GM19455 (cell line): ENCODE results near the gene CDC42BPG.

Experiments
- ATAC-seq: cut with Tn5 transposase; IDR thresholded peaks from one replicate; pipeline ENCODE4 v1.9.1; 2021; ENCODE audit not compliant: unreplicated experiment

Gene CDC42BPG, protein sequence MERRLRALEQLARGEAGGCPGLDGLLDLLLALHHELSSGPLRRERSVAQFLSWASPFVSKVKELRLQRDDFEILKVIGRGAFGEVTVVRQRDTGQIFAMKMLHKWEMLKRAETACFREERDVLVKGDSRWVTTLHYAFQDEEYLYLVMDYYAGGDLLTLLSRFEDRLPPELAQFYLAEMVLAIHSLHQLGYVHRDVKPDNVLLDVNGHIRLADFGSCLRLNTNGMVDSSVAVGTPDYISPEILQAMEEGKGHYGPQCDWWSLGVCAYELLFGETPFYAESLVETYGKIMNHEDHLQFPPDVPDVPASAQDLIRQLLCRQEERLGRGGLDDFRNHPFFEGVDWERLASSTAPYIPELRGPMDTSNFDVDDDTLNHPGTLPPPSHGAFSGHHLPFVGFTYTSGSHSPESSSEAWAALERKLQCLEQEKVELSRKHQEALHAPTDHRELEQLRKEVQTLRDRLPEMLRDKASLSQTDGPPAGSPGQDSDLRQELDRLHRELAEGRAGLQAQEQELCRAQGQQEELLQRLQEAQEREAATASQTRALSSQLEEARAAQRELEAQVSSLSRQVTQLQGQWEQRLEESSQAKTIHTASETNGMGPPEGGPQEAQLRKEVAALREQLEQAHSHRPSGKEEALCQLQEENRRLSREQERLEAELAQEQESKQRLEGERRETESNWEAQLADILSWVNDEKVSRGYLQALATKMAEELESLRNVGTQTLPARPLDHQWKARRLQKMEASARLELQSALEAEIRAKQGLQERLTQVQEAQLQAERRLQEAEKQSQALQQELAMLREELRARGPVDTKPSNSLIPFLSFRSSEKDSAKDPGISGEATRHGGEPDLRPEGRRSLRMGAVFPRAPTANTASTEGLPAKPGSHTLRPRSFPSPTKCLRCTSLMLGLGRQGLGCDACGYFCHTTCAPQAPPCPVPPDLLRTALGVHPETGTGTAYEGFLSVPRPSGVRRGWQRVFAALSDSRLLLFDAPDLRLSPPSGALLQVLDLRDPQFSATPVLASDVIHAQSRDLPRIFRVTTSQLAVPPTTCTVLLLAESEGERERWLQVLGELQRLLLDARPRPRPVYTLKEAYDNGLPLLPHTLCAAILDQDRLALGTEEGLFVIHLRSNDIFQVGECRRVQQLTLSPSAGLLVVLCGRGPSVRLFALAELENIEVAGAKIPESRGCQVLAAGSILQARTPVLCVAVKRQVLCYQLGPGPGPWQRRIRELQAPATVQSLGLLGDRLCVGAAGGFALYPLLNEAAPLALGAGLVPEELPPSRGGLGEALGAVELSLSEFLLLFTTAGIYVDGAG (N-terminal part only)

DNA sequence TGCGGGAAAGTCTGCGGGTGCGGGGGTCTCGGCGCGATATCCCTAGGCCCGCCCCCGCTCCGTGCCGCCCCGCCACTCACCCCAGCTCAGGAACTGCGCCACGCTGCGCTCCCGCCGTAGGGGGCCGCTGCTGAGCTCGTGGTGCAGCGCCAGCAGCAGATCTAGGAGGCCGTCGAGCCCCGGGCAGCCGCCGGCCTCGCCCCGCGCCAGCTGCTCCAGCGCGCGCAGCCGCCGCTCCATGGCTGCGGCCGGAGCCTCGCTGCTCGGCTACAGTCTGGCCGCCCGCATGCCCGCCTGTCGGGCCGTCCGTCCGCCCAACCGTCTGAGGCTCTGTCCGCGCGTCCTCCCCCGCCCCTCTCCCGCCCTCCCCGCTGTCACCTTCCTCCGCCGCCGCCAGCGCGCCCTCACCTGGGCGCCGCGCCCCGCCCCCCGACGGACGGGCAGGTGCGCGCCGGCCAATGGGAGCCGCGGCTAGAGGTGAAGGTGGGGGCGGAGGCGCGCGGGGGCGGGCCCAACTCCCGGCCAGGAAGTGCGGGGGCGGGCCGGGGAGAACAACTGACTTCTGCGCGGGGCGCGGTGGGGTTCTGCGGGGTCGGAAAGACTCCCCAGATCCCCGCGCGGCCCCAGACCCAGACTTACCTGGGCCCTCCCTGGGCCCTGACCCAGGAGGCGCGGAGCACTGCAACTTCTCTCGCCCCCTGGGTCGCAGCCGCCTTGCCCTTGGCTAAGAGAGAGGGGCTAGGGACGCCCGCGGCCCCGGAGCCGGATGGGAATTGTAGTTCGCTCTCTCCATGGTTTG lies at the start of gene CDC42BPG:
CDC42BPG (minus strand) TSS at position 324 of the 799 bp plus-strand sequence; CDS start at position 240, 84 bp downstream.
- ATAC-seq = no peak

DNA sequence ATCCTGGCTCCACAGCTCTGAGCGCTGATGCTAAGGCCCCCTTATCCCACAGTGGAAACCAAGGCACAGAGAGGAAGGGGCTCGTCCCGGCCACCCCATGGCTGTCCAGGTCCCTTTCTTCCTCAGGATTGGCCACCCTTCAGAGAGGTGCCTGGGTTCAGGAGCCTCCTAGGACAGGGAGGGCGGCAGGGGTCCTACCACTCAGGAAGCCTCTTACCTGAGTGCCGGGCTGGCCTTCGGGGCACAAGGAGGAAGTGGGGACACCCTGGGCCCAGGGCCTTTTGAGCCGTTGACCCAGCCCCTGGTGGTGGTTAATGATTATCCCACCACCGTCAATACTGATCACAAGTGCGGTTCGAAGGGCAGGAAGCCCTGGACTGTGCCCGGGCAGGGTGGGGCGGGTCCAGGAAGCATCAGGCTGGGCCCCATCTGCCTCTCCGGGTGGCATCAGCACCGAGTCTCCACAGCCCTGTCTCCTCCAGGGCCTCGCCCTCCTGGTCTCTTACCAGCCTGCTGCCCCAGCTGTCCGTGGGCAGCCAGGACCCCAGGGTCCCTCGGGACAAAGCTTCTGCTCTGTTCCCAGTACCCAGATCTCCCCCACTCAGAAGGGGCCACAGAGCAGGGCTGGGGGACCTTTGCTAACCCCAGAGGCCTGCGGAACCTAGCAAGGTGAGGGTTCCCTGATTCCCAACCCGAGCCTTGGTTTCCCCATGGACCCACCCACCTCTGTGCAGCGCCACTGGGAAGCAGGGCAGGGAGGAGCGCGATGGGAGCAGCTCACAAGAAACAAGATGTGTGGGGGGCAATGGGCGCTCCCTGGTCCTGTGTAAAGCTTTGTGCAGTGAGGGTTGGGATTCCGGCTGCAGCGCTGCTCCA lies 49.0 kb upstream of the CDC42BPG start:
- ATAC-seq = no peak

DNA sequence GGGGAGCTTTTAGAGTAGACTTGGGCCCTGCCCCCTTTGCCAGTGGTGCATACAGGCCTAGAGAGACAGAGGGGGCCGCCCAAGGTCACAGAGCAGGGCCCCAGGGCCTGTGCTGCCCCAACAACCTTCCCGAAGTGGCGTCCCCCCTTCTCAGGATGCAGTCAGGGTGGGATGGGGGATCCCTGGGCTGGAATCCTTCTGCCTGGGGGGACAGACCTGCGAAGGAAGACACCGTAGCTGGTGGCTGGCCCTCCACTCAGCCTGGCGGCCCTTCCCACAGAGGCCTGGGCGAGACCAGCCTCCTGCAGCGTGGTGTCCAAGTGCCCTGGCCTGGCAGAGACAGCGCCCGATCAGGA lies 48.4 kb upstream of the CDC42BPG start:
- no peak for ATAC-seq

DNA sequence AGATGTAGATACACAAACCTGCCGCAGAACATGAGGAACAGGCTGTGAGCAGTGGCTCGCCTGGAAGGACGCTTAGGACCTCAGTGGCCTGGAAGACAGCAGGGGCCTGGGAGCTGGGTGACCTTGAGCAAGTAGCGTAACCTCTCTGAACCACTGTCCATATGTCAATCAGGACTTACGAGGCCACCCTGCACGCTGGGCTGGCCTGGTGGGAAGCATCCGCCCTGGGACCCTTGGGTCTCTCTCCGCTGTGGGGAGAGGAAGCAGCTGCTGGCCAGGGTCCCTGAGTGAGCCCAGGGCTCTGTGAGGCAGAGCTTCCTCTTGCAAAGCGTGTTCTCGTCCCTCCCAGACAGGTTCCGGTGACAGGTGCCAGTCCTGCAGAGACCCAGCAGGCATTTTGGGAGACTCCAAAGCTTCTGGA lies 48.0 kb upstream of the CDC42BPG start:
- ATAC-seq = no peak

DNA sequence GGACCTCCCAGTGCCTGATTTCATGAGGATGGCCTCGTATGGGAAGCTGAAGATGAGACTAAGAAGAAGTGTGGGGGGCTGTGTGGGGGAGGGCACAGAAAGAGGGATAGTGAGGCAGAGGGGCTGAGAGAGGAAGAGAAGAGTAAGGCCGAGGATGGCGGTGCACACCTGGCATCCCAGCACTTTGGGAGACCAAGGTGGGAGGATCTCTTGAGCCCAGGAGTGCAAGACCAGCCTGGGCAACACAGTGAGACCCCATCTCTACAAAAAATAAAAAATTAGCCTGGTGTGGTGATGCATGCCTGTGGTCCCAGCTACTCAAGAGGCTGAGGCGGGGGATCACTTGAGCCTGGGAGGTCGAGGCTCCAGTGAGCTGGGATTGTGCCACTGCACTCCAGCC lies 47.4 kb upstream of the CDC42BPG start:
- ATAC-seq = no peak

DNA sequence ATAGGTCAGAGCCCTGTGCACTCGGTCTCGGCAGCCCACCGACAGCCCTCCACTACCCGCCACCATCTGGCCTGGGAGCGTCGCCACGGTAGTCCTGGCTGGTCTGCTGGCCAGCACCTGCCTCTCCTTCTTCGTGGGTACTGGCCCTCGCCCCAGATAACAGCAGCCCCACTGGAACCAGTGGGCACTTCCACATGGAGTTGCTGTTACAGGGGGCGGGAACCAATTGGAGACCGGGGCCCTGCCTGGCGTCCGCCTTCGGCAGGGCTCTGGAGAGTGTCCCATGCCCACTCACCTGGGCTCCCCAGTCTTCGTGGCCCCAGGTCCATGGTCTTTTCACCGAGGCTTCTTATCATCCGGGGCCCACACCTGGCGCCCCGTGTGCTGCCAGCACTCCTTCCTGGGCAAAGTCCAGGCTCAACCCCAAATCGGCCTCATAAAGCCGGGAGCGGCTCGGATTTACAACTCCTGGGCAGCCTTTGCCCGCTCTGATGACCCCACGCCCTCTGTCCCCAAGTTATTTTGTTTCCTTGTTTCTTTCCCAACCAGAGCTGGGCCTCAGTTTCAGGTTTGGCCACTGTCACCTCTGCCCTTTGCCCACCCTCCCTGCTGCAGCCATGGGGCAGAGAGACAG lies 46.9 kb upstream of the CDC42BPG start:
- ATAC-seq = no peak

DNA sequence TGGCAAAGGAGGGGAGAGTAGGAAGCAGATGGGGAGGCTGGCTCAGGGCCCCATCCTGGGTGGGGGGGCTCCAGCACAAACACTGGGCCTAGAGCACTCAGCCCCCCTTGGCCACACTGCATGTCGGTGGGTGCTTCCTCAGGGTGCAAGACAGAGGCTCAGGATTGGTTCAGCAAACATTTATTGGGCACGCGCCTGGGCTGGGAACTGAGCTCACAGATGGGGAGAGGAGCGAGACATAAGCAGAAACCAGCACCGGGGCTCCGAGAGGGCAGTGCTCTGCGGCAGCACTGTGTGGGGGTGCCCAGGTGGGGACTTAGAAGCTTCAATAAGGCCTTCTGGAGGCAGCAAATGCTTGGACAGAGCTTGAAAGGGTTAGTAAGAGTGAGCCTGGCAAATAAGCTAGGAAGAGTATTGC lies 46.1 kb upstream of the CDC42BPG start:
- ATAC-seq = no peak

DNA sequence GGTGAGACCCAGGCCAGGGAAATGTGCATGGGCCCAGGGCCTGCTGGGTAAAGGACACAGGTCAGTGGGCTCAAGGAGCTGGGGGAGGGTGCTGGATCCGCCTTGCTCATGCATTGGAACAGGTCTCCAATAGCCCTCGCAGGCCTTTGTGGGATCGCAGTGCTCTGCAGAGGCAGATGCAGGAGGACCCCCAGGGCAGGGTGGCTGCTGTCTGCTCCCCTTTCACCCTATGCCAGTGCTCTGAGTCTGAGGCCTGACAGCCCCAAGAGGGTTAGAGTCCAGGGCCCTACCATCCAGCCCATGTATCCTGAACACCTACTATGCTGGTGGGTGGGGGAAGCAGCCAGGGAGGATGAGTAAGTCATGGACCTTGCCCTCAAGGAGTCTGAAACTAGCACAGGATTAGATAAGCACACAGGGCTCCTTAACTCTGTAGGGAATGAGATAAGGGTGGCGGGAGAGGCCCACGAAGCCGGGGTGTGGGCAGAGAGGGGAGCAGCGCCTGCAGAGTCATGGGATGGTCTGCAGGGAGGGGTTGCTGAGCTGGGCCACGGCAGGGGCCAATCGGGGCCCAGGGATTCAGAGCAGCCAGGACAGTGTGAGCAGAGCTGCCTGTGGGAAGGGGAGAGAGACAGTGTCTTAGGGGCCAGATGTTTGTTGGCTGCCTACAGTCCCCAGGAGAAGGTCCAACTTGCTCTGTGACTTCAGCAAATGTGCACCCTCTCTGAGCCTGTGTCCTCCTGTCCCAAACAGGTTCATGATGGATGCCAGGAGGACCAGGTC lies 44.5 kb upstream of the CDC42BPG start:
- ATAC-seq = no peak

DNA sequence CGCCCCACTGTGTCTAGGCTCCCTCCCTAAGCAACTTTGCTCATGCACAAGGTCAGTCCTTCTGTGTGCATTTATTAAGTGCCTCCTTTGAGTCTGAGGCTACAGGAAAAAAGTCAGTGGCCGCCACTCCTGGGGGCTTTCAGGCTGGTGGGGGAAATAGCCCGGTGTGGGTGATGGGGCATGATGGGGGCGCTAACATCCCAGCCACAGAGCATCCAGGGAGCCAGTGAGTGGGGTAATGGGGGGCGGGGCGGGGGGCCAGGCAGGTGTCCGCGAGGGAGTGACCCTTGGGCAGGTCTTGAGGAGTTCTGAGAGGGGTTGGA lies 43.9 kb upstream of the CDC42BPG start:
- ATAC-seq = no peak

DNA sequence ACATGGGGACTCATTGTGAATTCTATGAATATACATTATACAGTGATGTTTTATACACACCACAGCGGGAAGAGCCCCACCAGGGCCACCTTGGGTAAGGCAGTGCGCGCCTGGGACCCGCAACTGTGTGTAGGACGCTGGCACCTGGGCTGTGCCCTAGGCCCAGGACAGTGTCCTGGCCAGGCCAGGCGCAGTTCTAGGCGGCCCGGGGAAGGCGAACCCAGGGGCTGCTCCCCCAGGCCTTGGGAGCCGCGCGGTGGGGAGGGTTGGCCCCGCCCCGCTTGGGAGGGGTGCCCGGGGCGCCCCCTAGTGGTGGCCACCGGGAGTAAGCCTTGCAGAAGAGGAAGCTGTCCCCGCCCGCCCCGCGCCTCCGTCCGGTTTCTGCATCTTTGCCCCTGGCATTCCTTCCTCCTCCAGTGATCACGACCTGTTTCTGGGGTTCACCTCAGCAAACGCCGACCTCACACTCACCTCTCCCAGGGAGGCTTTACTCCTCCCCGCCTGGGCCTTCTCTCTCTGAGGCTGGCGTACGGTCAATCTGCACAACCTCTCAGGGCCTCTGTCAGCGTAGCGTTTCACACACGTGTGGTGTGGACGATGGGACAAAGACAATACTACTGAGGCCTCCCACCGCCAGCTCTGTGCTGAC lies 43.4 kb upstream of the CDC42BPG start:
- ATAC-seq = peak; percentile 72

DNA sequence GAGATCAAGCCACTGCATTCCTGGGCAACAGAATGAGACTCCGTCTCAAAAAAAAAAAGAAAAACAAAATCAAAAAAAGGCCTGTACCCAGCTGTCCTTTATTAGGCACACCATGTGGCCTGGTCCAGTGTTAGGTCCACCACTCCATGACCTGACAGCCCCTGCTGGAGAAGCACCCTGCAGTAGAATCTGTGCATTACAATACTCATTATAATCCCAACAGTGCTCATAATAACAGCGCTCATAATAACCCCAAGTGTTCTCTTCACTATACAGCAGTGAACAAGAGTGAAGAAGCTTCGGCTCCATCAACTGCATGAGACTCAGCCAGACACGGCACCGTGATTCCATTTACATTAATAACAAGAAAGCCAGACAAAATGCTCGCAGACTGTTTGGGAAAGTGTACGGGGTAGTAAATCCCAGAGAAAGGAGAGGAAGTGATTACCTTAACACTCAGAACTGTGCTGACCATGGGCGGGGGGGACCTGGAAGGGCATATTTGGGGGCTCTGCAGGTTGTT lies 42.8 kb upstream of the CDC42BPG start:
- ATAC-seq = no peak

DNA sequence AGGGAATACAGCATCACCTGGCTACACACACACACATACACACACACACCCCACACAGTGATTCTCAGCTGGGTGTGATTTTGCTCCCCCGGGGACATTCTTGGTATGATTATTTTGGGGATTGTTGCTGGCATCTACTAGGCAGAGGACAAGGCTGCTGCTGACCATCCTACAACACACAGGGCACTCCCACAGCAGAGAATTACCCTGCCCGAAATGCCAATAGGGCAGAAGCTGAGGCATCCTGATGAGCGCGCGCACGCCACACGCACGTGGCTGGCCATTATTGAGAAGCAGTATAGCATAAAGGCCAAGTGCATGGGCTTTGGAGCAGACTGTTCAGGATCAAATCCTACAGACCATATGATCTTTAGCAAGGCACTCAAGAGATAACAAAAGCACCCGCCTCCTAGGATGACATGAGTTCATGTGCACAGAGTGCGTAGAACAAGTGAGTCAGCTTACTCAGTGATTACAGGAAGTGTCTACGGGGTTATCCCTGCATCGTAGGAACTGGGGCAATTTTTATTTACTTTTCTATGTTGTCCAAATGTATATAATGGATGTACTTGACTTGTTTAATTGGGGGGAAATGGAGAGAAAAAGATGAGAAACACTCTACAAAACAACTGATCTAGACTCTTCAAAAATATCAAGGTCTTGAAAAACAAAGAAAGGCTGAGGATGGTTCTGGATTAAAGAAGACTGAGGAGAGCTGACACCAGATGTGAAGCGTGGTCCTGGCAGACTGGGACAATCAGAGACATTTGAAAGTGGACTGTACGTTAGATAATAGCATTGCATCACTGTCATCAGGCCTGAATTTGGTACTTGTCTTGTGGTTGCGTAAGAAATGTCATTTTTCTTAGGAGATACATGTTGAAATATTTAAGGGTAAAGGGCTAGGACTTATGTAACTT lies 41.2 kb upstream of the CDC42BPG start:
- no peak for ATAC-seq

DNA sequence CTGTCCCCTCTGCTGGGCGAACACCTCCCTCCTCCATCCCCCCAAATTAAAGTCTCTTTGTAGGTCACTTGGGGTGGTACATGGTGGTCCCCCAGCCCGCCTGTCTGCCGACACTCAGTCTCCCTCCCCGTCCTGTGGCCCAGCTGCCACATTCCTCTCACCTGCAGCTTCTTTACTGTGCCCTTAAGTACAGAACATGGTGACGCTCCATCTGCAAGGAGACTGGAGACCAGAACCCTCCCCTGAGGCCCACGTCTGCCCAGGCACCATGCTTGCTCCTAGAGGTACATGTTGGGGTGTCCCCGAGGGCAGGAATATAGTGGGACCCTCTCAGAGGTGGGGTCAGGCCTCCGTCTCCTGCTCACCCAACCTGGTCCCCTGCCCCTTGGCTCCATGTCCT lies 39.6 kb upstream of the CDC42BPG start:
- ATAC-seq = no peak

DNA sequence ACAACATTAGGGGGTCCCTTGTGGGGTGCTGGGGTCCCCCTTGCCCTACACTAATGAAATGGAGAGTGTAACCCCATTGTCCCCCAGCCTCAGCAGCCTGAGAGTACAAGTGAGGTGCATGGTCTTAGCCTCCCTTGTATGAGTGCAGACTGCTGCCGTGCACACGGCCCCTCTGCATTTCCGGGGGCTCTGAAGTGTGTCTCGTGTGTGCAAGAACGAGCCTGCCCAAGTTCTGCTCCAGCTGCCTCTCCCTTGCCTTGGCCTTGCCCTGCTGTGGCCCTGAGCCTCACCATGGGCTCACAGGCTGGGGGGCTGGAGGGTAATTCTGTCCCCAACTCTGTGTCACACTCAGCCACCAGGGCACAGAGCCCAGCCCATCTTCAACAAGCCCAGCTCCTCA lies 39.1 kb upstream of the CDC42BPG start:
- no peak for ATAC-seq

DNA sequence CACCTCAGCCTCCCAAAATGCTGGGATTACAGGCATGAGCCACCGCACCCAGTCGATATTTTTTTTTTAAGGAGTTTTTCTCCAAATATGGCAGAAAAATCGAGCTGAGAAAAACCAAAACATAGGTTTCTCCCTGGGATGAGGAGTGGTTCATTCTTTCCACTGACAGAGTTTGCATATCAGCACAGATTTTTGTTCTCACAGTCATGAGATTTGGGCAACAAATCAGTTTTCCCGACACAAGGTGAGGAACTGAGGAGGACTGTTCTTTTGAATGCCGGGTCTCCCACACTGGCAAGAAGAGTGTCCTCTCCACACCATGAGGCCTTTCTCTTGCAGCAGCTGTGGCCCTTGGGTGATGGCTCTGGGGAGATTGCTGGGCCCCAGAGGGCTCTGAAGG lies 37.8 kb upstream of the CDC42BPG start:
- ATAC-seq = no peak

DNA sequence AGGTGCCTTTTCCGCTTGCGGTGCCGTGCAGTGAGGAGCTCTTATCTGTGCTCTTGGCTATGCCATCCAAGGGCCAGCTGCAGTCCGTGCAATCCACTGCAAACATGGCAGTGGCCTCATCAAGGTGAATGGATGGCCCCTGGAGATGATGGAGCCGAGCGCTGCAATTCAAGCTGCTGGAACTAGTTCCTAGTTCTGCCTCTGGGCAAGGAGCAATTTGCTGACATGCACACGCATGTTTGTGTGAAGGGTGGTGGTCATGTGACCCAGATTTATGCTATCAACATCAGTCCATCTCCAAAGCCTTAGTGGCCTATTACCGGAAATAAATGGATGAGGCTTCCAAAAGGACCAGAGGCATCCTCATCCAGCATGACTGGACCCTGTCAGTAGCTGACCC lies 37.0 kb upstream of the CDC42BPG start:
- ATAC-seq = no peak
